NOMO-1 (cell line): ENCODE measurements around the gene KEAP1.
A peak's percentile ranks its signal among the peaks of the same experiment; 100 is the strongest.
"Not testable (repeated sequence)": the region's sequence is repeated elsewhere in the genome, so short reads cannot be mapped to it uniquely, and the experiment has no call there.

Experiments used
- DNase-seq, 2 experiments: peaks; one replicate each; lab custom pipeline; 2025; ENCODE audit not compliant: unreplicated experiment in 2 of 2; lab: John Stamatoyannopoulos, UW

KEAP1 gene

GRCh38 chr19:10500247-10500592, 2.9 kb downstream of the KEAP1 start:
- no peak for DNase-seq

DNA sequence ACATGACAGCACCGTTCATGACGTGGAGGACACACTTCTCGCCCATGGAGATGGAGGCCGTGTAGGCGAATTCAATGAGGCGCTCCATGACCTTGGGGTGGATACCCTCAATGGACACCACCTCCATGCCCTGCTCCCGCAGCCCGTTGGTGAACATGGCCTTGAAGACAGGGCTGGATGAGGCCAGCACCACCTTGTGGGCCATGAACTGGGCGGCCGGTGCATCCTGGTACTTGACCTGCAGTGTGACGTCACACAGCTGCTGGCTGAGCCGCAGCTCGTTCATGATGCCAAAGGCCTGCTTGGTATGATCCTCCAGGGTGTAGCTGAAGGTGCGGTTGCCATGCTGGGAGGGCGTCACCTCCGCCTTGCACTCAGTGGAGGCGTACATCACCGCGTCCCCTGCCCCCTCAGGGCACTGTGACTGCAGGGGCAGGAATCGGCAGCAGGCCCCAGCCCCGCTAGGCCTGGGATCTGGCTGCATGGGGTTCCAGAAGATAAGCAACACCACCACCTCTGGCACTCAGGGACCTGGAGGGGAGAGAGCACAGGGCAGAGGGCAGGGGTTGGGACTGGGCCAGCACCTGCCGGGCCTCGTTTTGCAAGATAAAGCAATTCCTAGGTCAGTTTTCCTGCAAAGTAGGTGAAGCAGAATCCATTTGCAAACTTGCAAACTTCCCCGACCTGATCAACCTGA, 3.5 kb downstream of the KEAP1 start:
- no peak for DNase-seq

DNA sequence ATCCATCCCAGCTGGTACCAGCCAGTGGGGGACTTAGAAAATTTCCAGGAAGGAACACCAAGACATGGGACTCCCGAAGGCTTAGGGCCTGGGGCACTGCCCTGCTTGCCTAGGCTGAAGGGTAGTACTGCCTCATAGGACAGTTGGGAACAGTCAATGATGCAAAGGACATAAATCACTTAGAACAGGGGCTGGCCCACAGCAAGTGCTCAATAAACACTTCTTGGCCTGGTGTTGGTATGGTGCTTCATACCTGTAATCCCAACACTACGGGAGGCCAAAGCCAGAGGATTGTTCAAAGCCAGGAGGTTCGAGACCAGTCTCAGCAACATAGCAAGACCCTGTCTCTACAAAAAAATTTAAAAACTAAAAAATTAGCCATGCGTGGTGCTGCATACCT, 5.8 kb downstream of the KEAP1 start:
- no peak for DNase-seq

DNA sequence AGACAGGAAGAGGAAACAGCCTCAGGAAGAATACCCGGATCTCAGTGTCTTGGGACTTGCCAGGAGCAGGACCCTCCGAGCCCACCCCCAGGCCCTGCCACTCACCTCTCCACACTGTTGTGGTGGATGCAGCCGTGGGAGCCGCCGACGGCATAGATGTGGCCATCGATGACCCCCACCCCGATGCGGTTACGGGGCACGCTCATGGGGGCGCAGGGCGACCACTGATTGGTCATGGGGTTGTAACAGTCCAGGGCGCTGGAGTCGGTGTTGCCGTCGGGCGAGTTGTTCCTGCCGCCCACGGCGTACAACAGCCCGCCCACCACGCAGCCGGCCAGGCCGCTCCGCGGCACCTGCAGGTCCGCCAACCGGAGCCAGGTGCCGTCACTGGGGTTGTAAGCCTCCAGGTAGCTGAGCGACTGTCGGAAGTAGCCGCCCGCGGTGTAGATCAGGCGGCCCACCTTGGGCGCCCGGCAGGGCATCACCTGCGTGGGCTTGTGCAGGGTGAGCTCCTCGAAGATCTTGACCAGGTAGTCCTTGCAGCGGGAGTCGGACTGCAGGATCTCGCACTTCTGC, 11.6 kb downstream of the KEAP1 start:
- DNase-seq, result no peak

- no peak for DNase-seq
Observed at GRCh38 chr19:10486551-10486950, 16.6 kb downstream of the KEAP1 start.

GRCh38 chr19:10478903-10479384, 24.2 kb downstream of the KEAP1 start:
- DNase-seq, result peak; percentile 92 to 96

- no peak for DNase-seq
Observed at GRCh38 chr19:10478476-10478875, 24.7 kb downstream of the KEAP1 start.

GRCh38 chr19:10474962-10475451, 28.1 kb downstream of the KEAP1 start:
- DNase-seq, result no peak

GRCh38 chr19:10473192-10473591, 30.0 kb downstream of the KEAP1 start:
- no peak for DNase-seq

DNA sequence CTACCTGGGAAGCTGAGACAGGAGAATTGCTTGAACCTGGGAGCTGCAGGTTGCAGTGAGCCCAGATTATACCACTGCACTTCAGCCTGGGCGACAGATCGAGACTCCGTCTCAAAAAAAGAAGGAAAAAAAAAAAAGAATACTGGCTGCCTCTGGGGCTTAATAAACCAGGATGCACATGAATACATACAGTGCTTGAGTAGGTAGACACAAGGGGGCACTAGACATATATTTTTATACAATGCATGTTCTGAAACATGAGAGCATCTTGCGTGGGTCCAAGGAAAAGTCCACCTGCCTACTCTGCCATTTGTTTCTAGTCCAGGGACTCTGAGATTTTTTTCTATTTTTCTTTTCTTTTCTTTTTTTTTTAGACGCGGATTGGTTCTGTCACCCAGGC, 31.2 kb downstream of the KEAP1 start:
- peak in 1 of 2 experiments; percentile 26 for DNase-seq

DNA sequence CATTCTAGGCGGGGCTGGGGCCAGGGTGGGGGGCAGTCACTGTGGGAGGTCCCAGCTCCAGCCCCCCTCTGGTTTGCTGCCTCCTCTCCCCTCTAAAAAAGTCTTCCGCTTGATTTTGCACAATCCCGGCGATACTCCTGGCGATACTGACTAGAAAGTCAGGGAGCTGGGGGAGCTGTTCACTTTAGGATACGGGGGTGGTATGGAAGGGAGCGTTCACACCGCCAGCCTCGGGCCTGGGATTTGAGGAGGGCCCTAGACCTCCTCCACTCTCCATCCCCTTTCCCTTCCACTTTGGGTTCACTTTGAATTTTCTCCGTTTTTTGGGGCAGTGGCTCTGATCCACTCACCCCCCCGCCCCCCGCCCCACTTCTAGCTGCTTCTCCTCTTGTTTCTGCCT, 35.0 kb downstream of the KEAP1 start:
- no peak for DNase-seq

DNA sequence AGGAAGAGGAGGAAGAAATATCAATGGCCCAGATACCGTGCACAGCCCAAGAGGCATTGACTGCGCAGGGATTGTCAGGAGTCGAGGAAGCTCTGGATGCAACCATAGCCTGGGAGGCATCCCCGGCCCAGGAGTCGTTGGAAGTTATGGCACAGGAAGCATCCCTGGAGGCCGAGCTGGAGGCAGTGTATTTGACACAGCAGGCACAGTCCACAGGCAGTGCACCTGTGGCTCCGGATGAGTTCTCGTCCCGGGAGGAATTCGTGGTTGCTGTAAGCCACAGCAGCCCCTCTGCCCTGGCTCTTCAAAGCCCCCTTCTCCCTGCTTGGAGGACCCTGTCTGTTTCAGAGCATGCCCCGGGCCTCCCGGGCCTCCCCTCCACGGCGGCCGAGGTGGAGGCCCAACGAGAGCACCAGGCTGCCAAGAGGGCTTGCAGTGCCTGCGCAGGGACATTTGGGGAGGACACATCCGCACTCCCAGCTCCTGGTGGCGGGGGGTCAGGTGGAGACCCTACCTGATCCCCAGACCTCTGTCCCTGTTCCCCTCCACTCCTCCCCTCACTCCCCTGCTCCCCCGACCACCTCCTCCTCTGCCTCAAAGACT, 36.0 kb downstream of the KEAP1 start:
- DNase-seq, result no peak

DNA sequence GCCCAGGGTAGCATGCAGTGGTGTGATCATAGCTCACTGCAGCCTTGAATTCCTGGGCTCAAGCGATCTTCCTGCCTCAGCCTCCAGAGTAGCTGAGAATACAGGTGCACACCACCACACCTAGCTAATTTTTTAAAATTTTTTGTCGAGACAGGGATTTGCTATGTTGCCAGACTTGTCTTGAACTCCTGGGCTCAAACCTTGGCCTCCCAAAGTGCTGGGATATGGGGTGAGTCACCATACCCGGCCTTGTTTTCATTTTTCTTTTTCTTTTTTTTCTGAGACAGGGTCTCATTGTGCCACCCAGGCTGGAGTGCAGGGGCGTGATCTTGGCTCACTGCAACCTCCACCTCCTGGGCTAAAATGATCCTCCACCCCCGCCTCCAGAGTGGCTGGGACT, 38.7 kb downstream of the KEAP1 start:
- no peak for DNase-seq

DNA sequence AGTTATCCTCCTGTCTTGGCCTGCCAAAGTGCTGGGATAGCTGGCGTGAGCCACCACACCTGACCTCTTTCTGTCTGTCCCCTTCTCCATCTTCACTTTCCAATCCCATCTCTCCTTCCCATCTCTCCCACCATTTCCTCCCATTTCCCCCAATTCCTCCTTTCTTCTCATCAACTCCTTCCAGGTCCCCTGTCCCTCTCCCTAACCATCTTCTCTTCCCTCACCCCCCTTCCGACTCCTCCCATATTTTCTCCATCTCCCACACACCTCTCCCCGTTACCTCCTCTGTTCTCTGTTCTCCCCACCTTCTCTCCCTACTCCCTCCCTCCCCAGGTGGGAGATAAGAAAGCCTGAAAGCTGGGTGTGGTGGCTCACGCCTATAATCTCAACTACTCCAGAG, 40.6 kb downstream of the KEAP1 start:
- DNase-seq, result no peak

DNA sequence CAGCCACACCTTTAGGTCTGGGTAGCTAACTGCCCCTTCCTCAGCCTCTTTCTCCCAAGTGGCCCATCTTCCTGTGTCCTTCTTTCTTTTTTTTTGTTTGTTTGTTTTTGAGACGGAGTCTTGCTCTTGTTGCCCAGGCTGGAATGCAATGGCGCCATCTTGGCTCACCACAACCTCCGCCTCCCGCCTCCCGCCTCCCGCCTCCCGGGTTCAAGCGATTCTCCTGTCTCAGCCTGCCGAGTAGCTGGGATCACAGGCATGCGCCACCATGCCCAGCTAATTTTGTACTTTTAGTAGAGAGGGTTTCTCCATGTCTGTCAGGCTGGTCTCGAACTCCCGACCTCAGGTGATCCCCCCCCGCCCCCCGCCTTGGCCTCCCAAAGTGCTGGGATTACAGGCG, 41.1 kb downstream of the KEAP1 start:
- not testable (repeated sequence) for DNase-seq

GRCh38 chr19:10461047-10461949, 41.9 kb downstream of the KEAP1 start:
- DNase-seq, result no peak

GRCh38 chr19:10460714-10461046, 42.5 kb downstream of the KEAP1 start:
- no peak for DNase-seq

DNA sequence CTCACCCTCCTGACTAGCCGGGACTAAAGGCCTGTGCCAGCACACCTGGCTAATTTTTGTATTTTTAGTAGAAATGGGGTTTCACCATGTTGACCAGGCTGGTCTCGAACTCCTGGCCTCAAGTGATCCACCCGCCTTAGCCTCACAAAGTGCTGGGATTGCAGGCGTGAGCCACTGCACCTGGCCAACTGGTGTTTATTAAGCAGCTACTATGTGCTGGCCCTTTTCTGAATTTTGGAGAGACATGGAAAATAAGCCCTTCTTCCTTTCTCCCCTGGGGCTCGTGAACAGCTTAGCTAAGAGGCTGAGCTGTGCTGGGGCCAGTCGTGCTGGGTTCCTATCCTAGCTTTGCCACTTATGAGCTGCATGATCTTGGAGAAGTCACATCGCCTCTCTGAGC, 44.4 kb downstream of the KEAP1 start:
- not testable (repeated sequence) for DNase-seq

DNA sequence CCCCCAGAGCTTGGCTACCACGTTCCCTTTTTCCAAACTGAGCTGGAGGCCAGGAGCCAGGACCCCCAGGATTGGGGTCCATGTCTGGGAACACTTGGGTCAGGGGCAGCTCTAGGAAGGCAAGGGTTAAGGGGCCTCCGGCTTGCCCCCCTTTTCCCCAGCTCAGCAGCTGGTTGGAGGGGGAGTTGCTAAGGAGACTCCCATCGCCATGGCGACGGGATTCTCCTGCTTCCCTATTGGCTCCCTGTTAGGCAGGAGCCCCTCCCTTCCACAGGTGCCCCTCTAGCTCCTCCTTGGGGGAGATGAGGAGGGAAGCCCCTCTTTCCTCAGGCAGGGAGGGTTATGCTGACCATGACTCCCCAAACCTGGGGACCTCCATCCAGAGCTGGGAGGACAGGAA, 48.9 kb downstream of the KEAP1 start:
- no peak for DNase-seq

DNA sequence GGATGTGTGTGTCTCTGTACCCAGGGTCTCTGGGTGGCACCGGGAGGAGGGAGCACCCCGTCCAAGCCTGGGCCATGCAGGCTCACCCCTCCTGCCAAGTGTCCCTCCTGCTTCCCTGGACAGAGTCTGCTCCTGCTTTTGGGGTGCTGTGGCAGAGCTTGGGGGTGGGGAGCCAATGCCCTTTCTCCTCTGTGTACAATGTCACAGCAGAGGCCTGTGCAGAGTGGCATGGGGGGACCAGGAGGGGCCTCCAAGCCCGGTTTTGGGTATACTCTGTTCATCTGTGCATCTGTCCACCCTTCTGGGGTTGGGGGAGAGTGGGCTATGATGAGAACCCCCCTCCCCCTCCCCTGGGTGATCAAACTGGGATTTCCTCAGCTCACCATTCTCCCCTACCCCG, 49.3 kb downstream of the KEAP1 start:
- DNase-seq, result no peak
